K562 (cell line): ENCODE results near the gene RMND5B. TPM values are rescaled to one million over a fixed set of nuclear protein-coding genes. Genes with fewer than 3 reads are reported as not detected.
A peak's percentile ranks its signal among the peaks of the same experiment; 100 is the strongest.

Source experiments
- CBX5 ChIP-seq: IDR thresholded peaks from 2 replicates; pipeline ENCODE4 v1.6.1; 2014; ENCODE audit warnings: low read depth, borderline replicate concordance
- FOXJ3 ChIP-seq: sonication (generic); formaldehyde crosslinking; IDR thresholded peaks from 2 replicates; pipeline ENCODE4 v1.4.0; 2020; ENCODE audit warnings: mild to moderate bottlenecking, missing genetic modification reagents
- HNRNPH1 ChIP-seq: fragments of 200-400 bp; formaldehyde crosslinking; optimal IDR thresholded peaks from 2 replicates; pipeline ENCODE3; 2017; ENCODE audit warnings: low read depth, mild to moderate bottlenecking, low read length, moderate library complexity
- ILK ChIP-seq: fragments of 450-650 bp; IDR thresholded peaks from 2 replicates; pipeline ENCODE4 v1.6.1; 2016; ENCODE audit warnings: missing genetic modification characterization, low read depth, mild to moderate bottlenecking, missing compliant biosample characterization, moderate library complexity, borderline replicate concordance
- KDM1A ChIP-seq, 2 experiments: fragments of 450-650 bp; IDR thresholded peaks; 2 replicates each; pipeline ENCODE4 v1.6.1; 2016; ENCODE audit warnings: mild to moderate bottlenecking in 2 of 2
- LARP7 ChIP-seq: fragments of 450-650 bp; IDR thresholded peaks from 2 replicates; pipeline ENCODE4 v1.6.1; 2016
- MIER1 ChIP-seq: fragments of 450-650 bp; IDR thresholded peaks from 2 replicates; pipeline ENCODE4 v1.6.1; 2016; ENCODE audit warnings: antibody characterized with exemption, mild to moderate bottlenecking, low read depth
- PPARD ChIP-seq: fragments of 250-450 bp; sonication (Bioruptor Pico); IDR thresholded peaks from 2 replicates; pipeline ENCODE4 v1.8.0; 2022; ENCODE audit warnings: inconsistent platforms, mild to moderate bottlenecking, moderate library complexity
- STAG1 ChIP-seq: sonication (generic); formaldehyde crosslinking; IDR thresholded peaks from 2 replicates; pipeline ENCODE4 v1.5.0; 2020; ENCODE audit warnings: missing genetic modification reagents, borderline replicate concordance
- ZC3H4 ChIP-seq: sonication (generic); formaldehyde crosslinking; IDR thresholded peaks from 2 replicates; pipeline ENCODE4 v1.9.0; 2021; ENCODE audit warnings: missing genetic modification reagents, borderline replicate concordance
- ZFP36 ChIP-seq: fragments of 150-350 bp; IDR thresholded peaks from 2 replicates; pipeline ENCODE4 v1.6.1; 2018; ENCODE audit warnings: low read length, low read depth; ENCODE audit not compliant: partially characterized antibody
- ZNF57 ChIP-seq: fragments of 450-650 bp; formaldehyde crosslinking; IDR thresholded peaks from 2 replicates; pipeline ENCODE4 v1.4.0; 2020; ENCODE audit warnings: mild to moderate bottlenecking, moderate library complexity
- ZNF586 ChIP-seq: fragments of 450-650 bp; formaldehyde crosslinking; conservative IDR thresholded peaks from 2 replicates; pipeline ENCODE4 v1.4.0; 2020; ENCODE audit warnings: mild to moderate bottlenecking, moderate library complexity
- polyA plus RNA-seq, 8 experiments: library from polyadenylated mRNA; depleted of rRNA in 4 of 8; stranded (reverse) in 5 of 8; unstranded in 3 of 8; fragments of >200 nt; fragmentation: Nextera tagmentation in 2 of 8; fragmentation: Illumina TruSeq in 1 of 8; extraction: Ambion mirVana in 2 of 8; extraction: Trizol in 1 of 8; gene quantifications; 2 replicates each; pipeline versions ENCODE4 v1.2.1 to v1.2.3, GENCODE V29; 2011 to 2014; ENCODE audit warnings: inconsistent platforms in 1 of 8, missing spikeins in 1 of 8
- total RNA-seq, 7 experiments: library from RNA; depleted of rRNA in 6 of 7; stranded (reverse); fragments of >200 nt in 6 of 7; fragmentation: Illumina TruSeq in 2 of 7; extraction: Trizol in 2 of 7; gene quantifications; 2 replicates each; pipeline versions ENCODE4 v1.2.1 to v1.2.3, GENCODE V29; 2011 to 2021; ENCODE audit warnings: low replicate concordance in 1 of 7
- TF ChIP-seq, protein P1 (sequence below): fragments of 250-450 bp; sonication (Bioruptor Pico); IDR thresholded peaks from 2 replicates; pipeline ENCODE4 v1.8.0; 2021; ENCODE audit warnings: mild to moderate bottlenecking, moderate library complexity
- TF ChIP-seq, protein P2 (sequence below): sonication (generic); formaldehyde crosslinking; IDR thresholded peaks from 2 replicates; pipeline ENCODE4 v1.8.0; 2022; ENCODE audit warnings: missing genetic modification reagents, mild to moderate bottlenecking, borderline replicate concordance
- TF ChIP-seq, protein P3 (sequence below), 2 experiments: fragments of 450-650 bp; formaldehyde crosslinking in 1 of 2; IDR thresholded peaks; 2 replicates each; pipeline versions ENCODE4 v1.4.0 to v1.6.1; 2014 to 2020; ENCODE audit warnings: mild to moderate bottlenecking in 2 of 2, borderline replicate concordance in 1 of 2, low read depth in 1 of 2

RMND5B gene
- total and polyA plus RNA-seq, 9 of the 15 experiments (the other 6 are each of a cell fraction or from before 2014, with no cell fraction given): 2.6 to 57.0 (median 28.3) TPM

DNA sequence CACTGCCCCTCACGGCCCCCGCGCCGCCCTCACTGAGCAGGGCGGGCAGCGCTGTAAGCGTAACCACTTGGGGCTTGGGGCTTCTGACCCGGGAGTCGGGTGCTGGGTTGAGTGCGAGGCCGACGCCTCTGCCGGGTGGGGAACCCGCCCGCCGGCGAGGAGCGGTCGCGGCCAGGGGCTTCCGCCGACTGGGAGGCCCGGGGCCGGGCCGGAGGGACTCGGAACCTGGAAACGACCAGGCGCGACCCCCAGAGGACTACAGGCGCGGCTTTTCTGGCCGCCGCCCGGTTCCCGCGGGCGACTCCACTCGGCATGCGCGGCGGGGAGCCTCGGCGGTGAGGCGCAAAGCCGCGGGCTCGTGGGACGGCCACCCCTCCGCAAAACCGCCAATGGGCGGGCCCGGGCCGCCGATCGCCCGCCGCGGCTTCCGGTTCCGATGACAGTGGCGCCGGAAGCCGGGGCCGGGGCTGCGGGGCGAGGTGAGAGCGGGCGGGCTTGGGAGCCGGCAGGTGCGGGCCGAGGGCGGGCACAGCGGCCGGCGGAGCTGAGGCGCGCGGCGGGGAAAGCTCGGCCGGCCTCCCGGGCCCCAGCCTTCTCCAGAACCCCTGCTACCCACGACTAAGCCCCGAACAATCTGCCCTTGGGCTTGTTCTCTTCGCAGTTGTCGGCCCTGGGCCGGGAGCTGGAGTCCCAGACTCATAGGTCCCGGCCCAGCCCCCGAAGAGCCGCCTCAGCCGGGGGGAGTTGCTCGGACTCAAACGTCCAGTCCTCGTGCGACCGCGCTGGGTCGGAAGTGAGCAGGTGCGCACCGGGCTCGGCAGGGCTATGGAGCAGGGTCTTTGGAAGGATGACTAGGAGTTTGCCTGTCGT is at the start of gene RMND5B (continued):
- TF ChIP-seq KDM1A (IDR thresholded peaks at IDR 0.05) (no peak), LARP7 (no peak), CBX5 (no peak), PPARD (CRISPR knock-in tag) (no peak), HNRNPH1 (no peak), ILK (tag) (no peak), STAG1 (CRISPR knock-in tag) (no peak), ZNF57 (CRISPR knock-in tag) (no peak), FOXJ3 (CRISPR knock-in tag) (no peak), ZNF586 (CRISPR knock-in tag) (no peak), ZFP36 (no peak), MIER1 (no peak), ZC3H4 (CRISPR knock-in tag) (no peak)
- TF ChIP-seq, protein P1, sequence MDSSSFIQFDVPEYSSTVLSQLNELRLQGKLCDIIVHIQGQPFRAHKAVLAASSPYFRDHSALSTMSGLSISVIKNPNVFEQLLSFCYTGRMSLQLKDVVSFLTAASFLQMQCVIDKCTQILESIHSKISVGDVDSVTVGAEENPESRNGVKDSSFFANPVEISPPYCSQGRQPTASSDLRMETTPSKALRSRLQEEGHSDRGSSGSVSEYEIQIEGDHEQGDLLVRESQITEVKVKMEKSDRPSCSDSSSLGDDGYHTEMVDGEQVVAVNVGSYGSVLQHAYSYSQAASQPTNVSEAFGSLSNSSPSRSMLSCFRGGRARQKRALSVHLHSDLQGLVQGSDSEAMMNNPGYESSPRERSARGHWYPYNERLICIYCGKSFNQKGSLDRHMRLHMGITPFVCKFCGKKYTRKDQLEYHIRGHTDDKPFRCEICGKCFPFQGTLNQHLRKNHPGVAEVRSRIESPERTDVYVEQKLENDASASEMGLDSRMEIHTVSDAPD (CRISPR knock-in tag): no peak
- TF ChIP-seq, protein P2, sequence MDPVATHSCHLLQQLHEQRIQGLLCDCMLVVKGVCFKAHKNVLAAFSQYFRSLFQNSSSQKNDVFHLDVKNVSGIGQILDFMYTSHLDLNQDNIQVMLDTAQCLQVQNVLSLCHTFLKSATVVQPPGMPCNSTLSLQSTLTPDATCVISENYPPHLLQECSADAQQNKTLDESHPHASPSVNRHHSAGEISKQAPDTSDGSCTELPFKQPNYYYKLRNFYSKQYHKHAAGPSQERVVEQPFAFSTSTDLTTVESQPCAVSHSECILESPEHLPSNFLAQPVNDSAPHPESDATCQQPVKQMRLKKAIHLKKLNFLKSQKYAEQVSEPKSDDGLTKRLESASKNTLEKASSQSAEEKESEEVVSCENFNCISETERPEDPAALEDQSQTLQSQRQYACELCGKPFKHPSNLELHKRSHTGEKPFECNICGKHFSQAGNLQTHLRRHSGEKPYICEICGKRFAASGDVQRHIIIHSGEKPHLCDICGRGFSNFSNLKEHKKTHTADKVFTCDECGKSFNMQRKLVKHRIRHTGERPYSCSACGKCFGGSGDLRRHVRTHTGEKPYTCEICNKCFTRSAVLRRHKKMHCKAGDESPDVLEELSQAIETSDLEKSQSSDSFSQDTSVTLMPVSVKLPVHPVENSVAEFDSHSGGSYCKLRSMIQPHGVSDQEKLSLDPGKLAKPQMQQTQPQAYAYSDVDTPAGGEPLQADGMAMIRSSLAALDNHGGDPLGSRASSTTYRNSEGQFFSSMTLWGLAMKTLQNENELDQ (CRISPR knock-in tag): no peak
- TF ChIP-seq, protein P3, sequence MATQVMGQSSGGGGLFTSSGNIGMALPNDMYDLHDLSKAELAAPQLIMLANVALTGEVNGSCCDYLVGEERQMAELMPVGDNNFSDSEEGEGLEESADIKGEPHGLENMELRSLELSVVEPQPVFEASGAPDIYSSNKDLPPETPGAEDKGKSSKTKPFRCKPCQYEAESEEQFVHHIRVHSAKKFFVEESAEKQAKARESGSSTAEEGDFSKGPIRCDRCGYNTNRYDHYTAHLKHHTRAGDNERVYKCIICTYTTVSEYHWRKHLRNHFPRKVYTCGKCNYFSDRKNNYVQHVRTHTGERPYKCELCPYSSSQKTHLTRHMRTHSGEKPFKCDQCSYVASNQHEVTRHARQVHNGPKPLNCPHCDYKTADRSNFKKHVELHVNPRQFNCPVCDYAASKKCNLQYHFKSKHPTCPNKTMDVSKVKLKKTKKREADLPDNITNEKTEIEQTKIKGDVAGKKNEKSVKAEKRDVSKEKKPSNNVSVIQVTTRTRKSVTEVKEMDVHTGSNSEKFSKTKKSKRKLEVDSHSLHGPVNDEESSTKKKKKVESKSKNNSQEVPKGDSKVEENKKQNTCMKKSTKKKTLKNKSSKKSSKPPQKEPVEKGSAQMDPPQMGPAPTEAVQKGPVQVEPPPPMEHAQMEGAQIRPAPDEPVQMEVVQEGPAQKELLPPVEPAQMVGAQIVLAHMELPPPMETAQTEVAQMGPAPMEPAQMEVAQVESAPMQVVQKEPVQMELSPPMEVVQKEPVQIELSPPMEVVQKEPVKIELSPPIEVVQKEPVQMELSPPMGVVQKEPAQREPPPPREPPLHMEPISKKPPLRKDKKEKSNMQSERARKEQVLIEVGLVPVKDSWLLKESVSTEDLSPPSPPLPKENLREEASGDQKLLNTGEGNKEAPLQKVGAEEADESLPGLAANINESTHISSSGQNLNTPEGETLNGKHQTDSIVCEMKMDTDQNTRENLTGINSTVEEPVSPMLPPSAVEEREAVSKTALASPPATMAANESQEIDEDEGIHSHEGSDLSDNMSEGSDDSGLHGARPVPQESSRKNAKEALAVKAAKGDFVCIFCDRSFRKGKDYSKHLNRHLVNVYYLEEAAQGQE (IDR thresholded peaks at IDR 0.05; ENCODE audit: borderline replicate concordance): no peak
- TF ChIP-seq, protein P3 (CRISPR knock-in tag; IDR thresholded peaks at IDR 0.05; ENCODE audit: low read depth): peak; percentile 85; the same call in 1 of the 2 replicates
